Transverse colon (tissue), 3 donors: ENCODE data around the gene PRH2.

ENCODE experiments used
- CTCF ChIP-seq, 5 experiments: fragments of 200-600 bp in 3 of 5; fragments of 450-650 bp in 2 of 5; sonication (generic) in 3 of 5; IDR thresholded peaks; 1 replicate in 2 of 5; 2 replicates in 3 of 5; pipeline ENCODE4 v1.5.1; 2016 to 2017; ENCODE audit warnings: antibody characterized with exemption in 5 of 5, inconsistent platforms in 3 of 5, mild to moderate bottlenecking in 2 of 5, moderate library complexity in 1 of 5
- POLR2A ChIP-seq: fragments of 450-650 bp; IDR thresholded peaks from one replicate; pipeline ENCODE4 v1.6.1; 2016; ENCODE audit warnings: antibody characterized with exemption, mild to moderate bottlenecking, moderate library complexity

- TF ChIP-seq CTCF (IDR thresholded peaks at IDR 0.05) (no peak), POLR2A (no peak)
Observed at GRCh38 chr12:10941369-10941768, 12.3 kb downstream of the PRH2 start.
